AG04450 (cell line): ENCODE measurements around the gene CTBP2. TPM values are rescaled to one million over a fixed set of nuclear protein-coding genes. Genes with fewer than 3 reads are reported as not detected.

Experiments used
- CTCF ChIA-PET: fragments of 300-600, 350-600 bp; formaldehyde crosslinking; extraction: SDS; loops from one replicate; lab custom pipeline; 2022; ENCODE audit warnings: antibody characterized with exemption, inconsistent platforms; lab: Charles Lee
- POLR2A ChIA-PET: fragments of 350-600 bp; formaldehyde crosslinking; extraction: SDS; loops from one replicate; lab custom pipeline; 2021; ENCODE audit warnings: antibody characterized with exemption, inconsistent platforms; lab: Yijun Ruan, JAX
- DNase-seq: peaks from one replicate; pipeline ENCODE4 v3.0.0-alpha.2; 2011; ENCODE audit warnings: low read depth, low spot score
- H3K27ac ChIP-seq: one replicate; pipeline ENCODE4 v1.5.1; 2012; ENCODE audit warnings: low read depth, low read length, control low read depth
- H3K27me3 ChIP-seq: one replicate; pipeline ENCODE4 v1.6.0; 2012; ENCODE audit warnings: low read length; ENCODE audit not compliant: control insufficient read depth, insufficient read depth
- H3K4me3 ChIP-seq: 2 replicates; pipeline ENCODE4 v1.5.1; 2011; ENCODE audit warnings: mild to moderate bottlenecking, low read depth, low read length, control low read depth
- H3K9me3 ChIP-seq: 2 replicates; pipeline ENCODE4 v1.5.1; 2012; ENCODE audit warnings: low read length; ENCODE audit not compliant: control insufficient read depth, insufficient read depth
- CTCF ChIP-seq: IDR thresholded peaks from 2 replicates; pipeline ENCODE4 v1.5.1; 2011; ENCODE audit warnings: low read depth, low read length, control low read depth, inconsistent platforms
- polyA plus RNA-seq: library from polyadenylated mRNA; depleted of rRNA; stranded (reverse); fragments of >200 nt; gene quantifications from 2 replicates; pipeline ENCODE4 v1.2.3, GENCODE V29; 2011

CTBP2 gene
- polyA plus RNA-seq, 1 experiment: 52.5 TPM

GRCh38 chr10:125130260-125130659 is 30.1 kb downstream of the CTBP2 start:
- DNase-seq: no peak
- no peaks in the 10 kb centered on the region; the same call in 1 of the 2 replicates for H3K9me3 ChIP-seq
- CTCF ChIA-PET: interaction anchor here (0.5 kb wide), 1 partner anchor 30 kb away, joined by 3 read pairs; no protein-coding TSS in a partner anchor
- H3K4me3 ChIP-seq: no peak overlapping the region
- TF ChIP-seq CTCF: no peak
- no peaks in the 10 kb centered on the region for H3K27me3 ChIP-seq
- no peak overlapping the region for H3K27ac ChIP-seq
- POLR2A ChIA-PET: no interaction called here

- DNase-seq: no peak
- H3K9me3 ChIP-seq: no peaks in the 10 kb centered on the region; the same call in 1 of the 2 replicates
- no peaks in the 10 kb centered on the region for H3K27me3 ChIP-seq
- no peak for TF ChIP-seq CTCF
- H3K27ac ChIP-seq: no peak overlapping the region
- CTCF ChIA-PET: no interaction called here
- H3K4me3 ChIP-seq: no peak overlapping the region
- POLR2A ChIA-PET: no interaction called here
Measured at GRCh38 chr10:125129076-125129458, 31.3 kb downstream of the CTBP2 start.

GRCh38 chr10:125128397-125129075 is 31.8 kb downstream of the CTBP2 start:
- POLR2A ChIA-PET: no interaction called here
- no peak for DNase-seq
- H3K9me3 ChIP-seq: no peaks in the 10 kb centered on the region; the same call in 1 of the 2 replicates
- CTCF ChIA-PET: interaction anchor here (0.6 to 0.8 kb wide), 2 partner anchors 80 to 572 kb away, joined by 3 read pairs; no protein-coding TSS in a partner anchor
- no peaks in the 10 kb centered on the region for H3K27me3 ChIP-seq
- TF ChIP-seq CTCF: no peak
- no peak overlapping the region for H3K27ac ChIP-seq
- no peak overlapping the region for H3K4me3 ChIP-seq

- H3K27me3 ChIP-seq: no peaks in the 10 kb centered on the region
- DNase-seq: no peak
- no peak for TF ChIP-seq CTCF
- CTCF ChIA-PET: interaction anchor here (0.6 to 0.8 kb wide), 2 partner anchors 80 to 573 kb away, joined by 3 read pairs; no protein-coding TSS in a partner anchor
- H3K4me3 ChIP-seq: no peak overlapping the region
- H3K9me3 ChIP-seq: no peaks in the 10 kb centered on the region; the same call in 1 of the 2 replicates
- POLR2A ChIA-PET: no interaction called here
- no peak overlapping the region for H3K27ac ChIP-seq
Measured at GRCh38 chr10:125127986-125128385, 32.4 kb downstream of the CTBP2 start.

GRCh38 chr10:125127110-125127509 is 33.3 kb downstream of the CTBP2 start:
- ChIA-PET POLR2A (no interaction called here), CTCF (interaction anchor here (1.5 kb wide), 2 partner anchors 43 to 66 kb away, joined by 3 read pairs; no protein-coding TSS in a partner anchor)
- Histone ChIP-seq H3K27ac (peak overlapping the region; percentile 39), H3K4me3 (no peak overlapping the region), H3K9me3 (no peaks in the 10 kb centered on the region; the same call in 1 of the 2 replicates), H3K27me3 (no peaks in the 10 kb centered on the region)
- TF ChIP-seq CTCF: no peak
- DNase-seq: no peak
